Breast epithelium (tissue), 3 donors: ENCODE data around the gene NFKBIB.

ENCODE experiments used
- POLR2A ChIP-seq: fragments of 450-650 bp; IDR thresholded peaks from one replicate; pipeline ENCODE4 v1.6.1; 2016; ENCODE audit warnings: antibody characterized with exemption, mild to moderate bottlenecking, moderate library complexity
- POLR2AphosphoS5 ChIP-seq, 3 donors: sonication (generic); formaldehyde crosslinking; IDR thresholded peaks; one replicate each; pipeline ENCODE4 v1.6.1; 2017; ENCODE audit warnings: antibody characterized with exemption in 3 of 3
- TF ChIP-seq, protein P1 (sequence below), 3 donors: fragments of 450-650 bp; IDR thresholded peaks; one replicate each; pipeline ENCODE4 v1.5.1; 2016 to 2017; ENCODE audit warnings: antibody characterized with exemption in 3 of 3, mild to moderate bottlenecking in 3 of 3, moderate library complexity in 3 of 3

DNA sequence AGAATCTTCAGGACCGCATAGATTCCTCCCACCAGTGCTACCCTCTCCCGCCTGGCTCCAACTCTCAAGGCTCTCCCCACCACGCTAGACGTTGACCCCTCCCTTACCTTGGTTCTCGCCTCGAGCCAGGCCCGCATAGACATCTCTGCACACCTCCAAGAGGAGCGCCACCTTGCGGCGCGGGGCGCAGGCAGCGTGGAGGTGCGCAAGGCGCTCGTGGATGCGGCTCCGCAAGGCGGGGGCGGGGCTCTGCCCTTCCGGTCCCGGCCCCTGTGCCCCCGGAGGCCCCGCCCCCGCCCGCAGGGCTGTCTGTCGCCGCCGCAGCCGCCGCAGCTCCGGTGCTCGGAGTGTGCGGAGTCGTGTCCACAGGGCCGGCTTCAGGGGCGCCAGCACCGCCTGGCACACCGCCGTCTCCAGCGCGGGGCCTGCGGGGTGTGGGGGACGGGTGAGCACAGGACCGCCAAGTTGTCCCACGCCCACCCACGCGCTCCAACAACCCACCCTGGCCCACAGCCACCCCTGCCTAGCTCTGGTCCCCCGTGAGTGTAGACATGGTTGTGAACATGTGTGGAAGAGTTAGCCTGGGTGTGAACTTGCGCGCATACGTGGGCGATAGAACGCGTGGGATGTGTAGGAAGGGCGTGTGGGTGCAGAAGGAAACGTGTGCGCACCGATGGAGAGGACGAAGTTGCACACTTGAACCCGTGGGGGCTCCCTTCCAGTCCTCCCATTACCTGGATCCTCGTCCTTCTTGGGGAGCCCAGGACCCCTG lies 29.7 kb upstream of the NFKBIB start:
- TF ChIP-seq, protein P1, sequence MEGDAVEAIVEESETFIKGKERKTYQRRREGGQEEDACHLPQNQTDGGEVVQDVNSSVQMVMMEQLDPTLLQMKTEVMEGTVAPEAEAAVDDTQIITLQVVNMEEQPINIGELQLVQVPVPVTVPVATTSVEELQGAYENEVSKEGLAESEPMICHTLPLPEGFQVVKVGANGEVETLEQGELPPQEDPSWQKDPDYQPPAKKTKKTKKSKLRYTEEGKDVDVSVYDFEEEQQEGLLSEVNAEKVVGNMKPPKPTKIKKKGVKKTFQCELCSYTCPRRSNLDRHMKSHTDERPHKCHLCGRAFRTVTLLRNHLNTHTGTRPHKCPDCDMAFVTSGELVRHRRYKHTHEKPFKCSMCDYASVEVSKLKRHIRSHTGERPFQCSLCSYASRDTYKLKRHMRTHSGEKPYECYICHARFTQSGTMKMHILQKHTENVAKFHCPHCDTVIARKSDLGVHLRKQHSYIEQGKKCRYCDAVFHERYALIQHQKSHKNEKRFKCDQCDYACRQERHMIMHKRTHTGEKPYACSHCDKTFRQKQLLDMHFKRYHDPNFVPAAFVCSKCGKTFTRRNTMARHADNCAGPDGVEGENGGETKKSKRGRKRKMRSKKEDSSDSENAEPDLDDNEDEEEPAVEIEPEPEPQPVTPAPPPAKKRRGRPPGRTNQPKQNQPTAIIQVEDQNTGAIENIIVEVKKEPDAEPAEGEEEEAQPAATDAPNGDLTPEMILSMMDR (IDR thresholded peaks at IDR 0.05), result peak; percentile 13 to 80 (median 75)
- TF ChIP-seq POLR2A (no peak), POLR2AphosphoS5 (IDR thresholded peaks at IDR 0.05) (peak; percentile 53 to 67 (median 57))
